ENCODE data around the gene TSPAN4.
A peak's percentile ranks its signal among the peaks of the same experiment; 100 is the strongest.

TSPAN4 gene

DNA sequence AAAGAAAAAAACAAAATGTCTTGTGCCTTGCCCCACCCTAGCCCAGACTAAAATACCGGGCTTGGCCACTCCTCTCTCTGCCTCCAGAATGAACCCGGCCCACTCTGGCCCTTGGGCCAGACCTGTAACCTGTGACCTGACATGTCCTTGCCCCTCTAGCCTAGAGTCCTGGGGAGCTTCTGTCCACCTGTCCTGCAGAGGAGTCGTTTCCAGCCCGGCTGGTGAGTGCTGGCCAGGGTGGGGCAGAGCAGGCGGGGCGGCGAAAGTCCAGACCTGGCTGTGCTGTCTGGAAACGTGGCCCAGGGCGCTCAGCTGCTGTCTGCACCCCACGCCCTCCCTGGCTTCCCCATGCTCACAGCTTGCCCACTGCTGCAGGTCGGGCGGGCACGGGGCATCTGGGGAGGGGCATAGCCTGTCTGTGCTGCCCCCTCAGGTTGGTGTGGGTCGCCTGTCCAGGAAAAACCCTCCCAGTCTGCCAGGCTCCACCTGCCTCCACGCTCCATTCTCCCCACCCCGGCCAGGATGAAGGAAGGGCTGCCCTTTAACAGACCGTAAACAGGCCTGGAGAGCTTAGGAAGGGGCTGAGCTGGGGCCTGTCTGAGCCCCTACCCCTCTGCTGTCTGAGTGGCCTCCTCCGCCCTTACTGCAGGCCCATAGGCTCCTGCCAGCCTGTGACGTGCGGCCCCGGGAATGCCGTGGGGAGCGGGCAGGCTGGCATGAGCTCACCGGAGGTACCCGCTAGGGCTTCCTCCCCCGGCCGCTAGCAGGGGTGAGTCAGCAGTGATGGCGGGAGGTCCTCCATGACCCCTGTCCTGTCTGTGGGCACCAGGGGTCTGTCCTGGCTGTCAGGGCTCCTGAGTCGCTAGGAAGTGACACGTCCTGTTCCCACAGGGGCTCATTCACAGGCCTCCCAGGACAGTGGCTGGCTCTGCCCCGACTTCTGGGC, 8.0 kb upstream of the TSPAN4 start:
- TF ChIP-seq GABPA (IDR thresholded peaks at IDR 0.05; ENCODE audit: low read depth) (no peak), CTCF (IDR thresholded peaks at IDR 0.05; ENCODE audit: insufficient read depth, low read length) (no peak), SPI1 (IDR thresholded peaks at IDR 0.05; ENCODE audit: borderline replicate concordance, low read depth) (no peak), POLR2AphosphoS5 (IDR thresholded peaks at IDR 0.05; ENCODE audit: low read depth) (no peak), REST (IDR thresholded peaks at IDR 0.05; ENCODE audit: insufficient replicate concordance, low read depth) (no peak)
- Histone ChIP-seq H3K27ac (replicated peaks) (no peak overlapping the region), H3K4me3 (replicated peaks; ENCODE audit: insufficient read depth, low read length) (no peak overlapping the region), H3K27me3 (ENCODE audit: insufficient read depth, poor library complexity, severe bottlenecking) (peaks cover 9% of the 10 kb centered on the region)
- no peak for DNase-seq (ENCODE audit: low read depth in 1 of 2, low spot score in 1 of 2)

DNA sequence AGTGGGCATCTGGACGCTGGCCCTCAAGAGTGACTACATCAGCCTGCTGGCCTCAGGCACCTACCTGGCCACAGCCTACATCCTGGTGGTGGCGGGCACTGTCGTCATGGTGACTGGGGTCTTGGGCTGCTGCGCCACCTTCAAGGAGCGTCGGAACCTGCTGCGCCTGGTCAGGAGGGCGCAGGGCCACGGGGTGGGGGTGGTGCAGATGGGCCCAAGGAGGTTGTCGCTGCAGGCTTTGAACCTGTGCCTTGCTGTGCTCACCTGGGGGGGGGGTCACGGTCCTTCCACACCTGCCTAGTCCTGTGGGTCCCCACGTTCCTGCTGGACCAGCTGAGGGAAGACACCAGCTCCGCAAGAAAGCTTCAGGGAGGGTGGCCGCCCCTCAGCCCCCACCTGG, 6.4 kb upstream of the TSPAN4 start:
- no peak overlapping the region for H3K27ac ChIP-seq (replicated peaks)
- no peaks in the 10 kb centered on the region for H3K27me3 ChIP-seq (ENCODE audit: insufficient read depth, poor library complexity, severe bottlenecking)
- TF ChIP-seq GABPA (IDR thresholded peaks at IDR 0.05; ENCODE audit: low read depth) (no peak), REST (IDR thresholded peaks at IDR 0.05; ENCODE audit: insufficient replicate concordance, low read depth) (no peak), CTCF (IDR thresholded peaks at IDR 0.05; ENCODE audit: insufficient read depth, low read length) (no peak)
- DNase-seq (ENCODE audit: low read depth in 1 of 2, low spot score in 1 of 2) = no peak
- H3K4me3 ChIP-seq (replicated peaks; ENCODE audit: insufficient read depth, low read length) = no peak overlapping the region

- H3K27me3 ChIP-seq (ENCODE audit: insufficient read depth, poor library complexity, severe bottlenecking) = no peaks in the 10 kb centered on the region
- TF ChIP-seq POLR2AphosphoS5 (IDR thresholded peaks at IDR 0.05; ENCODE audit: low read depth) = peak; percentile 42; the same call in 1 of the 2 replicates
- TF ChIP-seq CTCF (IDR thresholded peaks at IDR 0.05; ENCODE audit: insufficient read depth, low read length) = no peak
- no peak for DNase-seq (ENCODE audit: low read depth in 1 of 2, low spot score in 1 of 2)
- no peak overlapping the region for H3K4me3 ChIP-seq (replicated peaks; ENCODE audit: insufficient read depth, low read length)
- H3K27ac ChIP-seq (replicated peaks) = no peak overlapping the region
These were observed 6.0 kb upstream of the TSPAN4 start for GRCh38 chr11:836700-837099.
